PC-9 (cell line): Measurements from ENCODE around the gene FANCI.

ENCODE experiments used
- CTCF ChIP-seq: fragments of 200-600 bp; sonication (generic); conservative IDR thresholded peaks from 2 replicates; pipeline ENCODE4 v1.6.1; 2017; ENCODE audit warnings: mixed run types, antibody characterized with exemption, mild to moderate bottlenecking, moderate library complexity
- EZH2 ChIP-seq: fragments of 200-600 bp; sonication (generic); IDR thresholded peaks from 2 replicates; pipeline ENCODE4 v1.8.0; 2017; ENCODE audit warnings: antibody characterized with exemption, low read depth

GRCh38 chr15:89353991-89354390, 110.2 kb downstream of the FANCI start:
- TF ChIP-seq CTCF (no peak), EZH2 (no peak)
